ENCODE data around the gene PEA15.

- TF ChIP-seq ZNF8 (CRISPR knock-in tag; IDR thresholded peaks at IDR 0.05) (no peak), OSR1 (CRISPR knock-in tag; IDR thresholded peaks at IDR 0.05) (no peak), ESRRG (CRISPR knock-in tag; IDR thresholded peaks at IDR 0.05) (no peak), PATZ1 (CRISPR knock-in tag; IDR thresholded peaks at IDR 0.05; ENCODE audit: borderline replicate concordance) (no peak), ZFP3 (CRISPR knock-in tag; IDR thresholded peaks at IDR 0.05) (no peak), ISL1 (CRISPR knock-in tag; IDR thresholded peaks at IDR 0.05) (no peak), CSRNP3 (CRISPR knock-in tag; IDR thresholded peaks at IDR 0.05) (no peak)
Observed at GRCh38 chr1:160186729-160187128, 18.5 kb upstream of the PEA15 start.
